ENCODE data around the gene PCDHB12.

The PCDHB12 gene

DNA sequence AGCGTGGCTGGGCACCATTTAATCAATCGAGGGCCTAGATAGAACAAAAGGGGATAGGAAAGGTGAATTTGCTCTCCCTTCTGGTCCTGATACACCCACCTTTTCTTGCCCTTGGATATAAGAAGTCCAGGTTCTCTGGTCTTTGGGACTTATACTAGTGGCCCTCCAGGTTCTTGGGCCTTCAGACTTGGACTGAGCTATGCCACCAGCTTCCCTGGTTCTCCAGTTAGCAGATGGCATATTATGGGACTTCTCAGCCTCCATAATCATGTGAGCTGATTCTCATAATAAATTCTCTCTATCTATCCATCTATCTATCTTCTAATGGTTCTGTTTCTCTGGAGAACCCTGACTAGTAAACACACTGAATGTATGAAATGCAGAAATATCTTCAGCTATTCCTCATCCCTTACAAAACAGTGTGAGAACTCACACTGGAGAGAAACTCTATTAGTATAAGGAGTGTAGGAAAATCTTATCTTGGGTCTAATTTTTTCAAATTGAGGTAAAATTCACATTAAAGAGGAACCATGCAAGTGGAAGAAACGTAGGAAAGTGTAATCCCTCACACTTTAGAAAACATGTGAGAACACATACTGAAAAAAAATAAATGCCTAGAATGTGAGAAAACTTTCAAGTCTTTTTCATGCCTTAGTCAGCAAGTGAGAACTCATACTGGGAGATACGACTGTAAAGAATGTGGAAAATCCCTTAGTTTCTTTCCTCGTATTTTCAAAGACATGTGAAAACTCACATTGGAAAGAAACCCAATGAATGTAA lies 52.1 kb downstream of the PCDHB12 start:
- Histone ChIP-seq H3K4me2 (ENCODE audit: low read depth, low read length, poor library complexity, severe bottlenecking) (no peak overlapping the region), H3K36me3 (ENCODE audit: insufficient read depth, low read length) (no peaks in the 10 kb centered on the region), H3F3A (ENCODE audit: low read depth) (no peaks in the 10 kb centered on the region), H3K4me3 (ENCODE audit: low read length, poor library complexity, severe bottlenecking) (no peak overlapping the region), H3K79me2 (ENCODE audit: insufficient read depth, low read length) (no peaks in the 10 kb centered on the region), H3K27me3 (ENCODE audit: insufficient read depth, low read length, poor library complexity, severe bottlenecking) (no peaks in the 10 kb centered on the region), H3K9me2 (replicated peaks; ENCODE audit: low read depth, low read length) (no peaks in the 10 kb centered on the region), H3K9ac (ENCODE audit: low read depth, low read length, poor library complexity, severe bottlenecking) (no peak overlapping the region), H3K9me3 (ENCODE audit: insufficient read depth, low read depth, low read length) (peaks cover 33% of the 10 kb centered on the region), H2AFZ (ENCODE audit: low read length) (no peak overlapping the region), H3K4me1 (ENCODE audit: insufficient read depth, low read length, poor library complexity, severe bottlenecking) (no peaks in the 10 kb centered on the region), H4K20me1 (ENCODE audit: insufficient read depth, low read length, poor library complexity, severe bottlenecking) (no peaks in the 10 kb centered on the region)
- TF ChIP-seq, protein P1, sequence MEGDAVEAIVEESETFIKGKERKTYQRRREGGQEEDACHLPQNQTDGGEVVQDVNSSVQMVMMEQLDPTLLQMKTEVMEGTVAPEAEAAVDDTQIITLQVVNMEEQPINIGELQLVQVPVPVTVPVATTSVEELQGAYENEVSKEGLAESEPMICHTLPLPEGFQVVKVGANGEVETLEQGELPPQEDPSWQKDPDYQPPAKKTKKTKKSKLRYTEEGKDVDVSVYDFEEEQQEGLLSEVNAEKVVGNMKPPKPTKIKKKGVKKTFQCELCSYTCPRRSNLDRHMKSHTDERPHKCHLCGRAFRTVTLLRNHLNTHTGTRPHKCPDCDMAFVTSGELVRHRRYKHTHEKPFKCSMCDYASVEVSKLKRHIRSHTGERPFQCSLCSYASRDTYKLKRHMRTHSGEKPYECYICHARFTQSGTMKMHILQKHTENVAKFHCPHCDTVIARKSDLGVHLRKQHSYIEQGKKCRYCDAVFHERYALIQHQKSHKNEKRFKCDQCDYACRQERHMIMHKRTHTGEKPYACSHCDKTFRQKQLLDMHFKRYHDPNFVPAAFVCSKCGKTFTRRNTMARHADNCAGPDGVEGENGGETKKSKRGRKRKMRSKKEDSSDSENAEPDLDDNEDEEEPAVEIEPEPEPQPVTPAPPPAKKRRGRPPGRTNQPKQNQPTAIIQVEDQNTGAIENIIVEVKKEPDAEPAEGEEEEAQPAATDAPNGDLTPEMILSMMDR (conservative IDR thresholded peaks at IDR 0.05; ENCODE audit: low read length): no peak
- TF ChIP-seq EZH2phosphoT487 (IDR thresholded peaks at IDR 0.05; ENCODE audit: borderline replicate concordance): no peak

DNA sequence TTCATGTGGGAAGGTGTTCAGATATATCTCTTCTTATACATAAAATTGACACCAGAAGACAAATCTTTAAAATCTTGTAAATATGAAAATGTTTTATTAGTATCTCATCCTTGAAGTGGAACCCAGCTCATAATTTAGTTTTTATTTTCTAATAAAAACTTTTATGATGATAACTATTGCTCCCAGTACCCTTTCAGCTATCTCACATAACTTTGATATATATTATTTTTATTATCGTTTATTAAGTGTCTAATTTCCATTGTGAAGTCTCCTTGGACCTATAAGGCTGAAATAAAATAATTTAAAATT lies 52.7 kb downstream of the PCDHB12 start:
- TF ChIP-seq EZH2phosphoT487 (IDR thresholded peaks at IDR 0.05; ENCODE audit: borderline replicate concordance): no peak
- TF ChIP-seq, protein P1 (conservative IDR thresholded peaks at IDR 0.05; ENCODE audit: low read length): no peak
- Histone ChIP-seq H3K36me3 (ENCODE audit: insufficient read depth, low read length) (no peaks in the 10 kb centered on the region), H3K4me1 (ENCODE audit: insufficient read depth, low read length, poor library complexity, severe bottlenecking) (no peaks in the 10 kb centered on the region), H3K27me3 (ENCODE audit: insufficient read depth, low read length, poor library complexity, severe bottlenecking) (no peaks in the 10 kb centered on the region), H3K79me2 (ENCODE audit: insufficient read depth, low read length) (no peaks in the 10 kb centered on the region), H3K9me3 (ENCODE audit: insufficient read depth, low read depth, low read length) (peaks cover 33% of the 10 kb centered on the region), H3K4me3 (ENCODE audit: low read length, poor library complexity, severe bottlenecking) (no peak overlapping the region), H2AFZ (ENCODE audit: low read length) (no peak overlapping the region), H4K20me1 (ENCODE audit: insufficient read depth, low read length, poor library complexity, severe bottlenecking) (no peaks in the 10 kb centered on the region), H3K4me2 (ENCODE audit: low read depth, low read length, poor library complexity, severe bottlenecking) (no peak overlapping the region), H3F3A (ENCODE audit: low read depth) (no peaks in the 10 kb centered on the region), H3K9me2 (replicated peaks; ENCODE audit: low read depth, low read length) (no peaks in the 10 kb centered on the region), H3K9ac (ENCODE audit: low read depth, low read length, poor library complexity, severe bottlenecking) (no peak overlapping the region)
